Astrocyte (in vitro differentiated cells and primary cell): Measurements from ENCODE around the gene ACOT6. TPM values are rescaled to one million over a fixed set of nuclear protein-coding genes. Genes with fewer than 3 reads are reported as not detected.
"Not testable (repeated sequence)": the region's sequence is repeated elsewhere in the genome, so short reads cannot be mapped to it uniquely, and the experiment has no call there.

Experiments
- DNase-seq: peaks from one replicate; pipeline ENCODE4 v3.0.0-alpha.2; 2010; ENCODE audit warnings: low read depth
- FAIRE-seq: peaks from 2 replicates; lab custom pipeline; 2011; peaks lifted over from hg19 to GRCh38; lab: Jason Lieb, UNC
- H2AFZ ChIP-seq: 2 replicates; pipeline ENCODE4 v1.6.0; 2012; ENCODE audit warnings: low read depth, low read length, inconsistent platforms
- H3K27ac ChIP-seq: 2 replicates; pipeline ENCODE4 v1.5.1; 2011; ENCODE audit warnings: low read depth, low read length, inconsistent platforms
- H3K27me3 ChIP-seq: 2 replicates; pipeline ENCODE4 v1.6.0; 2011; ENCODE audit warnings: low read length, inconsistent platforms; ENCODE audit not compliant: insufficient read depth
- H3K36me3 ChIP-seq: 2 replicates; pipeline ENCODE4 v1.5.1; 2011; ENCODE audit warnings: low read length, inconsistent platforms; ENCODE audit not compliant: insufficient read depth
- H3K4me1 ChIP-seq: 2 replicates; pipeline ENCODE4 v1.5.1; 2011; ENCODE audit warnings: low read length, inconsistent platforms; ENCODE audit not compliant: insufficient read depth
- H3K4me2 ChIP-seq: 2 replicates; pipeline ENCODE4 v1.6.0; 2012; ENCODE audit warnings: low read length, inconsistent platforms
- H3K4me3 ChIP-seq: 2 replicates; pipeline ENCODE4 v1.5.1; 2011; ENCODE audit warnings: low read depth, mild to moderate bottlenecking, low read length, inconsistent platforms; ENCODE audit not compliant: insufficient read depth
- H3K79me2 ChIP-seq: 2 replicates; pipeline ENCODE4 v1.6.0; 2012; ENCODE audit warnings: mild to moderate bottlenecking, low read length, inconsistent platforms; ENCODE audit not compliant: insufficient read depth
- H3K9ac ChIP-seq: 2 replicates; pipeline ENCODE4 v1.6.0; 2012; ENCODE audit warnings: mild to moderate bottlenecking, low read length, inconsistent platforms
- H3K9me3 ChIP-seq: 2 replicates; pipeline ENCODE4 v1.5.1; 2012; ENCODE audit warnings: low read depth, mild to moderate bottlenecking, low read length, inconsistent platforms; ENCODE audit not compliant: insufficient read depth
- H4K20me1 ChIP-seq: 2 replicates; pipeline ENCODE4 v1.6.0; 2012; ENCODE audit warnings: low read length, inconsistent platforms; ENCODE audit not compliant: insufficient read depth
- H3K27ac Mint-ChIP-seq: one replicate; pipeline ENCODE4 v1.8.0; 2021; ENCODE audit warnings: mild to moderate bottlenecking, mixed read lengths; ENCODE audit not compliant: unreplicated experiment
- H3K27me3 Mint-ChIP-seq: one replicate; pipeline ENCODE4 v1.8.0; 2021; ENCODE audit warnings: low read depth, mixed read lengths; ENCODE audit not compliant: unreplicated experiment
- H3K36me3 Mint-ChIP-seq: one replicate; pipeline ENCODE4 v1.8.0; 2021; ENCODE audit warnings: low read depth, mixed read lengths; ENCODE audit not compliant: unreplicated experiment
- H3K4me1 Mint-ChIP-seq: one replicate; pipeline ENCODE4 v1.8.0; 2021; ENCODE audit warnings: low read depth, mixed read lengths; ENCODE audit not compliant: unreplicated experiment
- H3K4me3 Mint-ChIP-seq: one replicate; pipeline ENCODE4 v1.8.0; 2021; ENCODE audit warnings: mild to moderate bottlenecking, moderate library complexity, mixed read lengths; ENCODE audit not compliant: unreplicated experiment
- H3K9me3 Mint-ChIP-seq: one replicate; pipeline ENCODE4 v1.8.0; 2021; ENCODE audit warnings: mild to moderate bottlenecking, mixed read lengths; ENCODE audit not compliant: unreplicated experiment
- EZH2 ChIP-seq: IDR thresholded peaks from 2 replicates; pipeline ENCODE4 v1.6.1; 2012; ENCODE audit warnings: mild to moderate bottlenecking, low read length, inconsistent platforms; ENCODE audit not compliant: insufficient read depth
- total RNA-seq: library from RNA; stranded (reverse); gene quantifications from 2 replicates; pipeline ENCODE4 v1.2.1, GENCODE V29; 2021
- TF ChIP-seq, protein P1 (sequence below): IDR thresholded peaks from 2 replicates; pipeline ENCODE4 v1.5.1; 2011; ENCODE audit warnings: low read depth, mild to moderate bottlenecking, inconsistent platforms, low read length, moderate library complexity; ENCODE audit not compliant: insufficient read depth

ACOT6 gene
- total RNA-seq, 1 donor from 2014 or later, result not detected

DNA sequence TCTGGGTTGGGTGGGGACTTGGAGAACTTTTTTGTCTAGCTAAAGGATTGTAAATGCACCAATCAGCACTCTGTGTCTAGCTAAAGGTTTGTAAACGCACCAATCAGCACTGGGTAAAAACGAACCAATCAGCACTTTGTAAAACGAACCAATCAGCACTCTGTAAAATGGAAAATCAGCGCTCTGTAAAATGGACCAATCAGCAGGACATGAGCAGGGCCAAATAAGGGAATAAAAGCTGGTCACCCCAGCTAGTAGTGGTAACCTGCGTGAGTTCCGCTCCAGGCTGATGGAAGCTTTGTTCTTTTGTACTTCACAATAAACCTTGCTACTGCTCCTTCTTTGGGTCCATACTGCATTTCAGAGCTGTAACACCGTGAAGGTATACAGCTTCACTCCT lies 45.0 kb upstream of the ACOT6 start:
- FAIRE-seq (no peak), DNase-seq (no peak)
- Histone ChIP-seq H4K20me1 (peaks cover 3% of the 10 kb centered on the region), H3K4me3 (no peak overlapping the region), H3K27ac (no peak overlapping the region), H3K9me3 (no peaks in the 10 kb centered on the region), H3K36me3 (no peaks in the 10 kb centered on the region), H2AFZ (no peak overlapping the region), H3K27me3 (no peaks in the 10 kb centered on the region), H3K79me2 (peaks cover 11% of the 10 kb centered on the region), H3K4me2 (peak overlapping the region; percentile 84), H3K4me1 (peaks cover 13% of the 10 kb centered on the region), H3K9ac (no peak overlapping the region)
- Mint-ChIP-seq H3K27me3 (peaks cover 5% of the 10 kb centered on the region), H3K4me1 (peaks cover 7% of the 10 kb centered on the region), H3K9me3 (peaks cover 9% of the 10 kb centered on the region), H3K27ac (no peak overlapping the region), H3K4me3 (no peak overlapping the region), H3K36me3 (peaks cover under 1% of the 10 kb centered on the region)
- no peak for TF ChIP-seq EZH2
- TF ChIP-seq, protein P1, sequence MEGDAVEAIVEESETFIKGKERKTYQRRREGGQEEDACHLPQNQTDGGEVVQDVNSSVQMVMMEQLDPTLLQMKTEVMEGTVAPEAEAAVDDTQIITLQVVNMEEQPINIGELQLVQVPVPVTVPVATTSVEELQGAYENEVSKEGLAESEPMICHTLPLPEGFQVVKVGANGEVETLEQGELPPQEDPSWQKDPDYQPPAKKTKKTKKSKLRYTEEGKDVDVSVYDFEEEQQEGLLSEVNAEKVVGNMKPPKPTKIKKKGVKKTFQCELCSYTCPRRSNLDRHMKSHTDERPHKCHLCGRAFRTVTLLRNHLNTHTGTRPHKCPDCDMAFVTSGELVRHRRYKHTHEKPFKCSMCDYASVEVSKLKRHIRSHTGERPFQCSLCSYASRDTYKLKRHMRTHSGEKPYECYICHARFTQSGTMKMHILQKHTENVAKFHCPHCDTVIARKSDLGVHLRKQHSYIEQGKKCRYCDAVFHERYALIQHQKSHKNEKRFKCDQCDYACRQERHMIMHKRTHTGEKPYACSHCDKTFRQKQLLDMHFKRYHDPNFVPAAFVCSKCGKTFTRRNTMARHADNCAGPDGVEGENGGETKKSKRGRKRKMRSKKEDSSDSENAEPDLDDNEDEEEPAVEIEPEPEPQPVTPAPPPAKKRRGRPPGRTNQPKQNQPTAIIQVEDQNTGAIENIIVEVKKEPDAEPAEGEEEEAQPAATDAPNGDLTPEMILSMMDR, result no peak

DNA sequence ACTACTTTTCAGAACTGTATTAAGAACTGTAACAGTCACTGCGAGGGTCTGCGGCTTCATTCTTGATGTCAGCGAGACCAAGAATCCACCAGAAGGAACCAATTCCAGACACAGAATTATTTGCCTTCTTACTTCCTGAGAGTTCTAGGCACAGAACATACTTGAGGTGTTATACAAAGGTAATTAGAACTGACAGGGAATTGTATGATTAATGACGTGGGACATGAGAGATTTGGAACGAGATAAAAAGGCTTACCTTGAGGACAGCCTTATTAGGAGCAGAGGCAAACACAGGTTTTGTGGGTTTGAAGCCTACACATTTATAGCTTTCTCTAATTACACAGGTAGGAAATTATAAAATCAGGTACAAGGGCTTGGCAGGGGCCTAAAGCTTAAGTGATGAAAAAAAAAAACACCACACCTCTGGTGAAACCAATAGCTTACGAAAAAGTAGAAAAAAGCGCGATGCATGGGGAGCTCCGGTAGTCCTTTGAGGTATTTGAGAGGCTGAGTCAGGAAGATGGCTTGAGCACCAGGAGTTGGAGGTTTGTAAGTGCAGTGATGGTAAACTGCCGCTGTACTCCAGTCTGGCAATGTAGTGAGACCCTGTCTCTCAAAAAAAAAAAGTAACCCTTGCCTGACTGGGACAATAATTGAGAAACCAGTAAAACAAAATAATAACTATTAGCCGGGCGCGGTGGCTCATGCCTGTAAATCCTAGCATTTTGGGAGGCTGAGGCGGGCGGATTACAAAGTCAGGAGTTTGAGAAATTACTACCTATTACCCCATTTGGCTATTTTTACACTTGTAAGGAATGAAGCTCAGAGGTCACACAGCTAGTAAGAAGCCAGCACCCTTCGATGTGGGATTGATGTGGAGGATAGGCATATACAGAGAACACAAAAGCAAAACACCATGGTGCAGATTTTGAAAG lies 44.1 kb upstream of the ACOT6 start:
- Histone ChIP-seq H3K36me3 (no peaks in the 10 kb centered on the region), H4K20me1 (peaks cover 3% of the 10 kb centered on the region), H2AFZ (peak overlapping the region; percentile 93), H3K9me3 (no peaks in the 10 kb centered on the region), H3K27ac (peak overlapping the region; percentile 79), H3K4me2 (peak overlapping the region; percentile 84), H3K4me3 (peak overlapping the region; percentile 65), H3K4me1 (peaks cover 13% of the 10 kb centered on the region), H3K9ac (peak overlapping the region; percentile 93), H3K79me2 (peaks cover 11% of the 10 kb centered on the region), H3K27me3 (no peaks in the 10 kb centered on the region)
- no peak for TF ChIP-seq EZH2
- TF ChIP-seq, protein P1, result no peak
- DNase-seq, result peak; percentile 53
- no peaks in the 10 kb centered on the region for H3K36me3 Mint-ChIP-seq
- peaks cover 5% of the 10 kb centered on the region for H3K27me3 Mint-ChIP-seq
- H3K4me3 Mint-ChIP-seq, result peak overlapping the region; percentile 82
- FAIRE-seq, result no peak
- H3K4me1 Mint-ChIP-seq, result peaks cover 7% of the 10 kb centered on the region
- peak overlapping the region; percentile 95 for H3K27ac Mint-ChIP-seq
- H3K9me3 Mint-ChIP-seq, result peaks cover 6% of the 10 kb centered on the region

DNA sequence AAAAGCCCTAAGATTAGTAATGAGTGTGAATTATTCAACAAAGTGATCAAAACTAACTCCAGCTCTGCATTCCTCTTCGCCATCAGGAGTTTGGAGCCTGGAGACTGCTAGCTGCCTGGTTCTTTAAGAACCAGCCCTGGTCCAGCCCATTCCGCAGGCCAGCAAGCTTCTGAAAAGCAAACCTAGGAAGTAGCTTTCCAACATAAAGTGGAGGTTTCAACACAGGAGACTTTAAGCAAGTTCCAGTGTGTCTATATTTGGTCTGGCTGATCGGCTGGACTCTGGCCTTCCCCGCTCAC lies 43.5 kb upstream of the ACOT6 start:
- not testable (repeated sequence) for FAIRE-seq, H3K36me3 ChIP-seq, H3K9me3 ChIP-seq, H3K4me1 Mint-ChIP-seq, H4K20me1 ChIP-seq, H3K9me3 Mint-ChIP-seq, H3K36me3 Mint-ChIP-seq, DNase-seq, H3K27me3 Mint-ChIP-seq, H3K27me3 ChIP-seq
- Histone ChIP-seq H3K79me2 (peaks cover 11% of the 10 kb centered on the region), H2AFZ (peak overlapping the region; percentile 93), H3K4me1 (peaks cover 13% of the 10 kb centered on the region), H3K4me2 (peak overlapping the region; percentile 84), H3K9ac (peak overlapping the region; percentile 93), H3K4me3 (peak overlapping the region; percentile 65), H3K27ac (peak overlapping the region; percentile 79)
- H3K4me3 Mint-ChIP-seq, result peak overlapping the region; percentile 82
- peak overlapping the region; percentile 95 for H3K27ac Mint-ChIP-seq

DNA sequence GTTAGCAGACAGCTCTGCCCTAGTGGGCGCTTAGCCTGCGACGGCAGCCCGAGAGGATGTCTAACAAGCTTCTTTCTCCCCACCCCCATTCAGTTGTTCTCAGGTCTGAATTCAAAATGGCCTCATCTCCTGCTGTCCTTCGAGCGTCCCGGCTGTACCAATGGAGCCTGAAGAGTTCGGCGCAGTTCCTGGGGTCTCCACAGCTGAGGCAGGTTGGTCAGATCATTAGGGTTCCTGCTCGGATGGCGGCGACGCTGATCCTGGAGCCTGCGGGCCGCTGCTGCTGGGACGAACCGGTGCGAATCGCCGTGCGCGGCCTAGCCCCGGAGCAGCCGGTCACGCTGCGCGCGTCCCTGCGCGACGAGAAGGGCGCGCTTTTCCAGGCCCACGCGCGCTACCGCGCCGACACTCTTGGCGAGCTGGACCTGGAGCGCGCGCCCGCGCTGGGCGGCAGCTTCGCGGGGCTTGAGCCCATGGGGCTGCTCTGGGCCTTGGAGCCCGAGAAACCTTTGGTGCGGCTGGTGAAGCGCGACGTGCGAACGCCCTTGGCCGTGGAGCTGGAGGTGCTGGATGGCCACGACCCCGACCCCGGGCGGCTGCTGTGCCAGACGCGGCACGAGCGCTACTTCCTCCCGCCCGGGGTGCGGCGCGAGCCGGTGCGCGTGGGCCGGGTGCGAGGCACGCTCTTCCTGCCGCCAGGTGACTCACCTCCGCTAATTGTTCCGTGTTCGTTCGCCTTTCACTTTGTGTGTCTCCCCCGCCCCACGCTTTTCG lies 42.9 kb upstream of the ACOT6 start, which contains the start of gene ACOT2:
Gene ACOT2 (plus strand): TSS at position 29 of the 774 bp plus-strand sequence. CDS start 28 bp downstream, at position 57.
- H3K4me2 ChIP-seq, result peak within 1 kb of the TSS; percentile 84
- DNase-seq, result peak; percentile 87
- FAIRE-seq, H3K27me3 Mint-ChIP-seq, H3K9me3 Mint-ChIP-seq, H3K4me1 Mint-ChIP-seq, H3K36me3 Mint-ChIP-seq, H4K20me1 ChIP-seq, H3K36me3 ChIP-seq, H3K27me3 ChIP-seq, H3K9me3 ChIP-seq: not testable (repeated sequence)
- H3K9ac ChIP-seq, result peak within 1 kb of the TSS; percentile 93
- peaks cover 11% of the 10 kb centered on the region for H3K79me2 ChIP-seq
- Mint-ChIP-seq H3K27ac (peak within 1 kb of the TSS; percentile 95), H3K4me3 (peak within 1 kb of the TSS; percentile 87)
- H2AFZ ChIP-seq, result peak within 1 kb of the TSS; percentile 93
- H3K4me3 ChIP-seq, result peak within 1 kb of the TSS; percentile 65
- H3K4me1 ChIP-seq, result peaks cover 13% of the 10 kb centered on the region
- H3K27ac ChIP-seq, result peak within 1 kb of the TSS; percentile 79
